Measurements from ENCODE around the gene TENM4. TPM values are rescaled to one million over a fixed set of nuclear protein-coding genes. Genes with fewer than 3 reads are reported as not detected.

TENM4 gene
- total RNA-seq, 2 experiments from 2014 or later = not detected

DNA sequence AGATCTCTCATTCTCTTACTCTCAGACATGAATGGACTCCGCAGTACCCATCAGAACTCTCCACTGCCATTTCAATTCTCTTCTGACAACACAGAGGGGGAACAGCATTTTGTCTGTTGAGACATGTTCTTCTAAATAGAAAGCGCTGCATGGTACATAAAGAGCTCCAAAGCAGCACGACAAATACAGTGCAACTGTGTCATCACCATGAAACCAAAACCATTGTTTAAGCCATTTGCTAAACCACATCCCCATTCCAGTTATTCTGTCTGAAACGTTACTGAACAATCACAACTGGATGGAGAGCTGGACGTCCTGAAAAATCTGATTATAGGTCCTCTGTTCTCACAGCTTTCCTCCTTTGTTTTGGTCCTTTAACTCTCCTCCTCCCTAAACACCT, 17.9 kb upstream of the TENM4 start:
- H3K4me2 ChIP-seq (ENCODE audit: low read length) = no peak overlapping the region
- H3K4me3 ChIP-seq (ENCODE audit: low read depth, low read length, poor library complexity, severe bottlenecking) = no peak overlapping the region
- BruUV-seq (replicated peaks) = no TSS peak
- ChIA-PET CTCF (ENCODE audit: unreplicated experiment) (no interaction called here), POLR2A (interaction anchor here (0.7 kb wide), 1 partner anchor 11 kb away, joined by 3 read pairs; no protein-coding TSS in a partner anchor)
- H3K27ac ChIP-seq (ENCODE audit: low read depth, low read length, poor library complexity, severe bottlenecking) = no peak overlapping the region
- H3K36me3 ChIP-seq (ENCODE audit: insufficient read depth, low read length) = no peaks in the 10 kb centered on the region
- intact Hi-C loops (cut with micrococcal nuclease; ENCODE audit: unreplicated experiment) = no loop called here
- no peaks in the 10 kb centered on the region for H3K4me1 ChIP-seq (ENCODE audit: insufficient read depth, low read length, poor library complexity, severe bottlenecking)
- H3K9me3 ChIP-seq (ENCODE audit: low read length) = no peaks in the 10 kb centered on the region
- H3K9me2 ChIP-seq (ENCODE audit: insufficient read depth, low read length) = no peaks in the 10 kb centered on the region
- no peak for DNase-seq (ENCODE audit: low spot score)
- no peaks in the 10 kb centered on the region for H4K20me1 ChIP-seq (ENCODE audit: insufficient read depth, low read length)
- H2AFZ ChIP-seq (ENCODE audit: low read length) = no peak overlapping the region
- TF ChIP-seq EZH2phosphoT487 (IDR thresholded peaks at IDR 0.05; ENCODE audit: borderline replicate concordance, low read depth, low read length) = no peak
- TF ChIP-seq, protein P1, sequence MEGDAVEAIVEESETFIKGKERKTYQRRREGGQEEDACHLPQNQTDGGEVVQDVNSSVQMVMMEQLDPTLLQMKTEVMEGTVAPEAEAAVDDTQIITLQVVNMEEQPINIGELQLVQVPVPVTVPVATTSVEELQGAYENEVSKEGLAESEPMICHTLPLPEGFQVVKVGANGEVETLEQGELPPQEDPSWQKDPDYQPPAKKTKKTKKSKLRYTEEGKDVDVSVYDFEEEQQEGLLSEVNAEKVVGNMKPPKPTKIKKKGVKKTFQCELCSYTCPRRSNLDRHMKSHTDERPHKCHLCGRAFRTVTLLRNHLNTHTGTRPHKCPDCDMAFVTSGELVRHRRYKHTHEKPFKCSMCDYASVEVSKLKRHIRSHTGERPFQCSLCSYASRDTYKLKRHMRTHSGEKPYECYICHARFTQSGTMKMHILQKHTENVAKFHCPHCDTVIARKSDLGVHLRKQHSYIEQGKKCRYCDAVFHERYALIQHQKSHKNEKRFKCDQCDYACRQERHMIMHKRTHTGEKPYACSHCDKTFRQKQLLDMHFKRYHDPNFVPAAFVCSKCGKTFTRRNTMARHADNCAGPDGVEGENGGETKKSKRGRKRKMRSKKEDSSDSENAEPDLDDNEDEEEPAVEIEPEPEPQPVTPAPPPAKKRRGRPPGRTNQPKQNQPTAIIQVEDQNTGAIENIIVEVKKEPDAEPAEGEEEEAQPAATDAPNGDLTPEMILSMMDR (conservative IDR thresholded peaks at IDR 0.05; ENCODE audit: low read length) = no peak
- H3K79me2 ChIP-seq (ENCODE audit: insufficient read depth, low read depth, low read length) = no peaks in the 10 kb centered on the region

DNA sequence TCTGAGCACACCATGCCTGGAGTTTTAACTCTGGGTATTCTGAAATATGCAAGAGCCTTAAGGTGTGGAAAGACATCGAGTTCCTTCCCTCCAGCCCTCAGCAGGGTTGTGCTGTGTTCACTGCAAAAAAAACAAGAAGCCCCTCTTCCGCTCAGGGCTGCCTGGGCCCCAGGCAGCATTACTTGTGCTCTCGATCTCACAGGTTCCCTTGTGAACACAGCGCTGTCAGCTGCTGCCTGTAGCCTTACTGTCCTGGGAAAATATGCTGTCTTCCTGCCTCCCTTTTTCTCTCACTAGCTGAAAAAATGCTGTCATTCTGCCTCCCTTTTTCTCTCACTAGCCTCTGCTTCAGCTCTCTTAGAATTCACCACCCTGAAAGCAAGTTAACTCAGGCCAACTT, 15.7 kb upstream of the TENM4 start:
- no peak for TF ChIP-seq EZH2phosphoT487 (IDR thresholded peaks at IDR 0.05; ENCODE audit: borderline replicate concordance, low read depth, low read length)
- TF ChIP-seq, protein P1 (conservative IDR thresholded peaks at IDR 0.05; ENCODE audit: low read length) = no peak
- H3K4me1 ChIP-seq (ENCODE audit: insufficient read depth, low read length, poor library complexity, severe bottlenecking) = no peaks in the 10 kb centered on the region
- ChIA-PET CTCF (ENCODE audit: unreplicated experiment) (no interaction called here), POLR2A (interaction anchor here (1.6 kb wide), 1 partner anchor 11 kb away, joined by 3 read pairs; no protein-coding TSS in a partner anchor)
- intact Hi-C loops (cut with micrococcal nuclease; ENCODE audit: unreplicated experiment) = no loop called here
- no peak overlapping the region for H3K4me3 ChIP-seq (ENCODE audit: low read depth, low read length, poor library complexity, severe bottlenecking)
- DNase-seq (ENCODE audit: low spot score) = no peak
- H3K36me3 ChIP-seq (ENCODE audit: insufficient read depth, low read length) = no peaks in the 10 kb centered on the region
- BruUV-seq (replicated peaks) = no TSS peak
- H3K9me3 ChIP-seq (ENCODE audit: low read length) = no peaks in the 10 kb centered on the region
- H3K4me2 ChIP-seq (ENCODE audit: low read length) = no peak overlapping the region
- H3K9me2 ChIP-seq (ENCODE audit: insufficient read depth, low read length) = no peaks in the 10 kb centered on the region
- no peaks in the 10 kb centered on the region for H3K79me2 ChIP-seq (ENCODE audit: insufficient read depth, low read depth, low read length)
- H4K20me1 ChIP-seq (ENCODE audit: insufficient read depth, low read length) = no peaks in the 10 kb centered on the region
- H2AFZ ChIP-seq (ENCODE audit: low read length) = no peak overlapping the region
- H3K27ac ChIP-seq (ENCODE audit: low read depth, low read length, poor library complexity, severe bottlenecking) = no peak overlapping the region

DNA sequence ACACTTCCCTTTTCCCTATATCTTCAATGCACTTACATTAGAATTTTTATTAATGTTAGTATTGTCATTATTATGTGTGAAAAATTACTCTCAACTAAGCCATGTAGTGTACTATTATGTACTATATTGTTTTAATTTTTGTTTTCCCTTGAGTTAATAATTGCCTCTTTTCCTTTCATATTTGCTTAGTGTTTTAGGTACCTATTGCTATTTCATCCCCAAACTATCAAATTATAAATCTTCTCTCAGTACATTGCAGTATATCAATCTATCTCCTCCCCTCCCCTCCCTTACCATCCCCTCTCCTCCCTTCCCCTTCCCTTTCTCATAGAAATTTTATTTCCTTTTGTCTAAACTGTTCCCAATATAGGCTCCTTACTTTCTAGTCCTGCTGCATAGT, 12.8 kb upstream of the TENM4 start:
- Histone ChIP-seq H3K9me3 (ENCODE audit: low read length) (no peaks in the 10 kb centered on the region), H4K20me1 (ENCODE audit: insufficient read depth, low read length) (no peaks in the 10 kb centered on the region), H3K9me2 (ENCODE audit: insufficient read depth, low read length) (no peaks in the 10 kb centered on the region), H2AFZ (ENCODE audit: low read length) (no peak overlapping the region), H3K79me2 (ENCODE audit: insufficient read depth, low read depth, low read length) (no peaks in the 10 kb centered on the region), H3K27ac (ENCODE audit: low read depth, low read length, poor library complexity, severe bottlenecking) (no peak overlapping the region), H3K4me2 (ENCODE audit: low read length) (no peak overlapping the region), H3K4me3 (ENCODE audit: low read depth, low read length, poor library complexity, severe bottlenecking) (no peak overlapping the region), H3K4me1 (ENCODE audit: insufficient read depth, low read length, poor library complexity, severe bottlenecking) (no peaks in the 10 kb centered on the region), H3K36me3 (ENCODE audit: insufficient read depth, low read length) (no peaks in the 10 kb centered on the region)
- ChIA-PET CTCF (ENCODE audit: unreplicated experiment) (no interaction called here), POLR2A (no interaction called here)
- intact Hi-C loops (cut with micrococcal nuclease; ENCODE audit: unreplicated experiment) = no loop called here
- no TSS peak for BruUV-seq (replicated peaks)
- TF ChIP-seq, protein P1 (conservative IDR thresholded peaks at IDR 0.05; ENCODE audit: low read length) = no peak
- no peak for TF ChIP-seq EZH2phosphoT487 (IDR thresholded peaks at IDR 0.05; ENCODE audit: borderline replicate concordance, low read depth, low read length)
- no peak for DNase-seq (ENCODE audit: low spot score)
